ENCODE results near the gene TMEM178A. TPM values are rescaled to one million over a fixed set of nuclear protein-coding genes. Genes with fewer than 3 reads are reported as not detected.

TMEM178A gene
- total RNA-seq, 1 donor from 2014 or later = 1.6 TPM

DNA sequence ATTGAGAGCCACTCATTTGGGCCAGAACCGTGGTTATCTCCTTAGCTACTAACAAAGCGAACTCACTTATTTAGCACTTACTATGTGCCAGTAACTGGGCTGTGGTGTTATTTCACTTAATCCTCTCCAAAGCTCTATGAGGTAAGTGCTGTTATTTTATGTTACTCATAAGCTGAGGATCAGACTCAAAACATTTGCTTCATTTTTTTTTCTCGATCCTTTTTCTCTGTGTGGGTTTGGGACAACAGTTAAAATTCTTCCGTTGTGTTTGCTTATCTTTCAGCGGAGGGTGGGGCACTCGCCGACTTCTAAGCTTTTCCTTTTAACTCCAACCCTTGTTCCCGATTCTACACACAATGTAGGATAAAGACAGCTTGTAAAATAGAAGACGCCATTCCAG lies 52.8 kb downstream of the TMEM178A start:
- H3K9me3 Mint-ChIP-seq (ENCODE audit: unreplicated experiment) = no peaks in the 10 kb centered on the region
- H3K4me1 Mint-ChIP-seq (ENCODE audit: unreplicated experiment) = peaks cover 15% of the 10 kb centered on the region
- no peak overlapping the region for H3K27ac Mint-ChIP-seq (ENCODE audit: unreplicated experiment)
- DNase-seq (ENCODE audit: extremely low spot score, unreplicated experiment) = no peak
- H3K36me3 Mint-ChIP-seq (ENCODE audit: unreplicated experiment) = no peaks in the 10 kb centered on the region
- TF ChIP-seq, protein P1, sequence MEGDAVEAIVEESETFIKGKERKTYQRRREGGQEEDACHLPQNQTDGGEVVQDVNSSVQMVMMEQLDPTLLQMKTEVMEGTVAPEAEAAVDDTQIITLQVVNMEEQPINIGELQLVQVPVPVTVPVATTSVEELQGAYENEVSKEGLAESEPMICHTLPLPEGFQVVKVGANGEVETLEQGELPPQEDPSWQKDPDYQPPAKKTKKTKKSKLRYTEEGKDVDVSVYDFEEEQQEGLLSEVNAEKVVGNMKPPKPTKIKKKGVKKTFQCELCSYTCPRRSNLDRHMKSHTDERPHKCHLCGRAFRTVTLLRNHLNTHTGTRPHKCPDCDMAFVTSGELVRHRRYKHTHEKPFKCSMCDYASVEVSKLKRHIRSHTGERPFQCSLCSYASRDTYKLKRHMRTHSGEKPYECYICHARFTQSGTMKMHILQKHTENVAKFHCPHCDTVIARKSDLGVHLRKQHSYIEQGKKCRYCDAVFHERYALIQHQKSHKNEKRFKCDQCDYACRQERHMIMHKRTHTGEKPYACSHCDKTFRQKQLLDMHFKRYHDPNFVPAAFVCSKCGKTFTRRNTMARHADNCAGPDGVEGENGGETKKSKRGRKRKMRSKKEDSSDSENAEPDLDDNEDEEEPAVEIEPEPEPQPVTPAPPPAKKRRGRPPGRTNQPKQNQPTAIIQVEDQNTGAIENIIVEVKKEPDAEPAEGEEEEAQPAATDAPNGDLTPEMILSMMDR (IDR thresholded peaks at IDR 0.05) = no peak
- no peak overlapping the region for H3K4me3 Mint-ChIP-seq (ENCODE audit: unreplicated experiment)
- H3K27me3 Mint-ChIP-seq (ENCODE audit: unreplicated experiment) = no peaks in the 10 kb centered on the region

DNA sequence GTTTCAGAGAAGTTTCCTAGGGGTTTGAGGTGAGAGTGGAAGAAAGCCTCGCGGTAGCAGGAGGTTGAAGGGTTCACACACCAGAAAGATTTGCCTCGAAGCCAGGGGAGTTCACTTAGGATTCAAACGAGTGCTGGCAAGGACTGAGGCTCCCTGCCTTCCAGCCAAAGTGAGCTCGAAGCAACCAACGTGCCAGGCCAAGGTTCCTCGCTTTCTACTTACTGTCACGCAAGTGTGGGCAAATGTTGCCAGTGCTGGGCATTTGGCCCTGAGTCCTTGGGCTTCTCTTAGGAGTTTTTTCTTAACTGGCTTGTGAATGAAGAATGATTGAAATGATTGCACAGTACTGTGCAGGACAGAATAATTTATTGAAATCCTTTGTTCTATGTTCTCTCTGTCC lies 53.6 kb downstream of the TMEM178A start:
- Mint-ChIP-seq H3K27me3 (ENCODE audit: unreplicated experiment) (no peaks in the 10 kb centered on the region), H3K27ac (ENCODE audit: unreplicated experiment) (no peak overlapping the region), H3K4me3 (ENCODE audit: unreplicated experiment) (no peak overlapping the region), H3K4me1 (ENCODE audit: unreplicated experiment) (peaks cover 21% of the 10 kb centered on the region), H3K9me3 (ENCODE audit: unreplicated experiment) (no peaks in the 10 kb centered on the region), H3K36me3 (ENCODE audit: unreplicated experiment) (no peaks in the 10 kb centered on the region)
- TF ChIP-seq, protein P1 (IDR thresholded peaks at IDR 0.05) = no peak
- DNase-seq (ENCODE audit: extremely low spot score, unreplicated experiment) = no peak

DNA sequence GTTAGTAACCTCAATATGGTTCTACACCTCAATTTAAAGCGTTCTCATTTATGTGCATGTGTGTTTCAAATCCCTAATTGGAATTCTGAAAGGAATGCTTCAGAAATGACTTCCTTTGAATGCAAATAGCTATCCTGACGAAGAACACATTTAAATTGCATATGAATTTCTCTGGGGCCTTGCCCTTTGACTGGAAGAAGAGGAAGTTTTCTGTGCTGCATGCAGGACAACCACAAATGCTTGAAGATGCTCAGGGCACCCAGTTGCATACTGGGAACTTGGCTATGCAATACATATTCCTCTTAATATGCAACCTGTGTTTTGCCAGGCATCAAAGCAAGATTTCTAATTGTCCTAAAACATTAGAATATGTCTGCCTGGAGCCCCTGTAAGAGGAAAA lies 55.3 kb downstream of the TMEM178A start:
- Mint-ChIP-seq H3K27ac (ENCODE audit: unreplicated experiment) (no peak overlapping the region), H3K4me3 (ENCODE audit: unreplicated experiment) (no peak overlapping the region), H3K27me3 (ENCODE audit: unreplicated experiment) (no peaks in the 10 kb centered on the region), H3K36me3 (ENCODE audit: unreplicated experiment) (no peaks in the 10 kb centered on the region), H3K4me1 (ENCODE audit: unreplicated experiment) (peaks cover 34% of the 10 kb centered on the region), H3K9me3 (ENCODE audit: unreplicated experiment) (no peaks in the 10 kb centered on the region)
- no peak for DNase-seq (ENCODE audit: extremely low spot score, unreplicated experiment)
- TF ChIP-seq, protein P1 (IDR thresholded peaks at IDR 0.05) = no peak

DNA sequence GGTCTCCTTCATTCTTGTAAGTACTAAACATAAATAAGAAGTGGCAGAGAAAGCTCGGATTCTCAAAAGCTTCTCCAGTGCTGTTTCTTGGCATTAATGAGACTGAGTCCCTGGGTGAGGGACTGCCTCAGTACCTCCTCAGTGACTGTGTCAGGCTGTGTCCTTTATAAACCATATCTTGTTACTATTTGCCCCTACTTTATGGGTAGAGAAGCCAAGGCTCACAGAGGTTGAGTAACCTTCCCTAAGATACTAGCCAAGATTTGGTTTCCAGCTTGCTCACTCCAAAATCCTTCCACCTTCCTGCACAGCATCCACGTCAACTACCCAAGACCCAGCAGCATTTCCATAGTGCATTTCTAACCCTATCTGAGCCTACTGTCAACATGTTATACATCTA lies 57.8 kb downstream of the TMEM178A start:
- H3K9me3 Mint-ChIP-seq (ENCODE audit: unreplicated experiment) = no peaks in the 10 kb centered on the region

DNA sequence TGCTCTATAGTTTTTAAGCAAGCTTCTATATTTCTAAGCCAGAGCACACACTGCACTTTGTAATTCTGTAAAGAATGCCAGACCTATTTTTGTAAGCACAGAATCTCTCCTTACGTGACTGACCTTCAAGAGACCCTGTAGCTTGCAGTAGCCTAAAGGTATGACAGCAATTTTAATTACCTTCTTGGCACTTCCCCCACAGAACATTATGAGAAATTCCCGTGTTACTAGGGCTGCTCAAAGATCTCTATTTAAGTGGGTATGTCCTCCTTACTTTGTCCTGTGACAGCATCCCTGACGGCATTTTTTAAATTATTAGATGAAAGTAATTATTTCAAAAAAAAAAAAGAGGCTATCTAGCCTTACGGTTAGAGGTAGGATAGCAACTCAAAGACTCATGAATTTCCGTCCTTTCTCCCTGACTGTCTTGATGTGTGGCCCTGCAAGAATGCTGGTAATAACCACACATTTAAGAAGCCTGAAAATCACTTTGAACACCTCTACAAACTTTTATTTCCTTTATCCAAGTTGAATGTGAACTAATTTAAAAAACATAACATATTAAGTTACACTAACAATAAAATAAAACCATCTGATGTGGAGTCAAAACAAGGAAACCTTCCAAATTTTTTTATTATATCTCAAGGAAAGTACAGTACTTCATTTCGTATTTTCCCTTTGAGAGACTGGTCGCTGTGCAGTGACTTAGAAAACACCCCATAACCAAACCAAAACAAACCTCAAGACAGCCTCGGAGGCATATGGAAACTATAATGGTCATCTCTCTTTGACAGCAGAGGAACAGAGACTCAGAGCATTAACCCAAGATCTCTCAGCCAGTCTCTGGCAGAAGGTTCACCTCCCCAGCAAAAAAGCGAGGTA lies 58.5 kb downstream of the TMEM178A start:
- Mint-ChIP-seq H3K4me3 (ENCODE audit: unreplicated experiment) (no peak overlapping the region), H3K4me1 (ENCODE audit: unreplicated experiment) (peaks cover 34% of the 10 kb centered on the region), H3K27me3 (ENCODE audit: unreplicated experiment) (no peaks in the 10 kb centered on the region), H3K36me3 (ENCODE audit: unreplicated experiment) (no peaks in the 10 kb centered on the region), H3K9me3 (ENCODE audit: unreplicated experiment) (no peaks in the 10 kb centered on the region), H3K27ac (ENCODE audit: unreplicated experiment) (no peak overlapping the region)
- no peak for DNase-seq (ENCODE audit: extremely low spot score, unreplicated experiment)
- TF ChIP-seq, protein P1 (IDR thresholded peaks at IDR 0.05) = no peak

More for the DNA sequence above, 57.8 kb downstream of the TMEM178A start:
- Mint-ChIP-seq H3K4me3 (ENCODE audit: unreplicated experiment) (no peak overlapping the region), H3K27ac (ENCODE audit: unreplicated experiment) (peak overlapping the region; percentile 1), H3K27me3 (ENCODE audit: unreplicated experiment) (no peaks in the 10 kb centered on the region), H3K4me1 (ENCODE audit: unreplicated experiment) (peaks cover 36% of the 10 kb centered on the region), H3K36me3 (ENCODE audit: unreplicated experiment) (no peaks in the 10 kb centered on the region)
- TF ChIP-seq, protein P1 (IDR thresholded peaks at IDR 0.05) = no peak
- DNase-seq (ENCODE audit: extremely low spot score, unreplicated experiment) = no peak
